COLO668 (cell line): ENCODE measurements around the gene PRMT7.

Experiments
- DNase-seq: peaks from one replicate; lab custom pipeline; 2025; ENCODE audit not compliant: unreplicated experiment; lab: John Stamatoyannopoulos, UW

Gene PRMT7

DNA sequence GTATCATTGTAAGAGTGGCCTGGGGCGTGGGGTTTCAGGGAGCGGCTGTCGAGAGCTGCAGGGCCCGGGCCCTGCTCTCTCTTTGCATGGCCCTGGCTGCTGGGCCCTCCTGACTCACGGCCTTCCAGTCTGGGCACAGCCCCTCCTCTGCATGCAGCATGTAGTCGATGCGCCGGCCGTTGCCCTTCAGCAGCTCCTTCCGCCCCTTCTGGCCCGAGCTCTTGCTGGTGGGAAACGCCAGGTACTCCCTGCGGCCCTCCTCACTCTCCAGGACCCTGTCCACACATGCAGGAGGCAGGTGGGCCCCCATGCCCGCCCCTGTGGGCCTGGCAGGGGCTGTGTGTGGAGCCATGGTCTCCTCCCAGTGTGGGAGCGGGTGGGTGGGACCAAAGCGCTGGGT lies 50.7 kb downstream of the PRMT7 start:
- DNase-seq: no peak

GRCh38 chr16:68362262-68362913 lies 51.6 kb downstream of the PRMT7 start:
- DNase-seq: no peak

DNA sequence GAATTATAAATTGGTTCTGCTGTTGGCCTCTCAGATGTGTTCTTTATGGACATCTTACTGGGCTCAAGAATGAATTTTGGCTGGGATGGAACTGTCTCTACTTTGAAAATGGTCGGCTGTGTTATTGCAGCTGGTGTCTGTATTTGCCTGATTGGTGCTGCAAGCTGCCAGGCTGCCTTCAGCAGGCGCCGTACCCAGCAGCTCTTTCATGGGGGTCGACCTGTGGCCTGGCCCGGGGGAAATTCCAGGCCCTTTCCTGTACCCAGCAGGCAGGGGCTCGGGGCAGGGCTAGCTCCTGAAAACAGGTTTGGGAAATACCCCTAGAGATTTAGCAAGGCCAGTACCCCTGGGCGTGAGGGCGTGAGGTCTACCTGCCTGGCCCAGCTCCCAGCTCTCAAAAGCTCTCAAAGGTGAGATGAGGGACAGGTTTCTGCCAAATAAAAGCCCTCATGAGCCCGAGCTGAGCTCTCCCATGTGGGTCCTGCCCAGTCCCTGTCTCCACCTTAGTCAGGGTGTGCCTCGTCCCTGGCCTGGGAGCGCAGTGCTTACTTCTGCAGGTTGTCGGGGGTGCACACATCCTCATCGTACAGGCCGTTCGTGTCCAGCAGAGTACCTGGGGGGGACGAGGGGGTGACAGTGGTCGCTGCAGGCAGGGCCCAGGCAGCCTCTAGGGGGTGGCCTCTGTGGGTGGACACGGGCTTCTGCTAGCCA lies 52.3 kb downstream of the PRMT7 start:
- DNase-seq: no peak

DNA sequence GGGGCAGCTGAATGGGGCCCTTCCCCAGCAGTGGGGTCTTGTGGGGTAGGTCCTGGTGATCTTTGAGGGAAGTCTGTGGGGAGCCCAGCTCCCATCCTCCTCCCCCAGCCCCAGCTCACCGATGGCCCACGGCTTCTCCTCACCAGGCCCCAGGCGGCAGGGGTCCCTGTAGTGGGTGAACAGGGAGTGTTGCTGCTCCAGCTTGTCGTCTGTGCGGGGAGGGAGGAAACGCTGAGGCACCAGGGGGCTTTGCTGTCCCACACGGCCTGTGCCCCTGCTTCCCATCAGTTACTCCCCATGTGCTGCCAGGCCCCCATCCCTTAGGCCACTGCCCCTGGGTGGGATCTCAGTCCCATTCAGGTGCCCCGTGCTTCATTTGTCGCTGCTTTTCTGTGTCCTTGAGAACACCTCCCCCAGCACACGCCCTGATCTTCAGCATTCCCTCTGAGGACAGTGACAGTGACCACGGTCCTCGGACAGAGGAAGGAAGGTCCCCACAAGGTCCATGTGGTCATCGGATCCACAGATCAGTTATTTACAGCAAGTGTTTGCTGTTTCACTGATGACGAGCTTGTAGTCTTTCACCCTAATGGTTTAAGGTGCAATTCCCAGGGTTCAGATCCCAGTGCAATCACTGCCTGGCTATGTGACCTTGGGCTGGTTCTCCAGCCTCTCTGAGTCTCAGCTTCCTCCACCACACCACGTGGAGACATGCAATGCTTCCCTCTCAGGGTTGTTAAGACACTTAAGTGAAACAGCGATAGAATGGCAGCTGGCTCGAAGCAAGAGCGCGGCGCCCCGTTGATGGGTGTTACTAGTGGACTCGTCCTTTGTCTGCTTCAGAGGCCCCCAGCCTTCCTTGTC lies 53.1 kb downstream of the PRMT7 start:
- DNase-seq: no peak

DNA sequence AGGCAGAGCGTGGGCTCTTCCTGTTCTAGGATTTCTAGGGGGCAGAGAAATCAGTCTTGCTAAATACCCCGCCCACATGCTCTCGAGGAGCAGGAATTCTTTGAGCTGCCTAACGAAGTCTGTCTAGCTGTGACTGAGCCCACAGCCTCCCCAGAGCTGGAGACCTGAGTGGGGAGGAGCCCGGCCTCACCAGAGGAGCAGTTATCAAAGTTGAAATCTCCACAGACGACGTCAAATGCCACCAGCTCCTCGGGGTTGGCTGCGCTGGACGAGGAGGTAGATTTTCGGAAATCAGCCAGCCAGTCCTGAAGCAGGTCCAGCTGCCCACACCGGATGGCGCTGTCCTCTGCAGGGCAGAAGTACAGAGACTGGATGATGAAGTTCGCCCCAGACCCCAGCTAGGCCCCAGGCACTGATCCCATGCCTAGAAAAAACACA lies 53.8 kb downstream of the PRMT7 start:
- no peak for DNase-seq

DNA sequence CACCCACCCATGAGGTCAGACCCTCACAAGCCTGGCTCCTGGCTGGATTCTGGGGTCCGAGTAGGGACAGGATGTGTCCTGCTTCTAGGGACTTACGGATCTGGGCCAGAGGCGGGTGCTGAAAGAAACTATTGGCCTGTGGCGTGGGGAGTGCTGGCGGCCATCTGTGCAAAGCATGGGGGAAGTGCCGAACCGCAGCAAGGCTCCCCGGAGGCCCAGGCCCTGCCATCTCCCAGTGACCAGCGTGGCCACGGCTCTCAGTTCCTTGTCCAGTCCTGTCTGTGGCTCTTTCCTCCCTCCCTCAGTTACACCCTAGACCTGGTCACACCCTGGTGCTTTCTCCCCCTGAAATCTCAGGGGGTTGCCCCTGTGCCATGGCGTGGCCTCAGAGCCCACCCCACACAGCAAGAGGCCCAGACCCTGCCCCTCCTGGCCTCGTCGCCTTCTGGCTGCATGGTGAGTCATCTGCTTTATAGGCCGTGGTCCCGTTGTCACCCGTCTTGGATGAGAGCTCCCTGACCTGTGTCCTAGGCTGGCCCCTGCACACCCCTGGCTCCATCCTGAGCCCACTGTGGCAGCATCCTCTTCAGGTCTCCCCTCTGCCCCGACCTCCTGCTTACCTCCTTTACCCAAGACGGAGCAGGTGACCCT lies 54.5 kb downstream of the PRMT7 start:
- DNase-seq: no peak

GRCh38 chr16:68366062-68366461 lies 55.2 kb downstream of the PRMT7 start:
- DNase-seq: no peak

- DNase-seq: peak; percentile 61
Observed at GRCh38 chr16:68367030-68367429, 56.2 kb downstream of the PRMT7 start.

DNA sequence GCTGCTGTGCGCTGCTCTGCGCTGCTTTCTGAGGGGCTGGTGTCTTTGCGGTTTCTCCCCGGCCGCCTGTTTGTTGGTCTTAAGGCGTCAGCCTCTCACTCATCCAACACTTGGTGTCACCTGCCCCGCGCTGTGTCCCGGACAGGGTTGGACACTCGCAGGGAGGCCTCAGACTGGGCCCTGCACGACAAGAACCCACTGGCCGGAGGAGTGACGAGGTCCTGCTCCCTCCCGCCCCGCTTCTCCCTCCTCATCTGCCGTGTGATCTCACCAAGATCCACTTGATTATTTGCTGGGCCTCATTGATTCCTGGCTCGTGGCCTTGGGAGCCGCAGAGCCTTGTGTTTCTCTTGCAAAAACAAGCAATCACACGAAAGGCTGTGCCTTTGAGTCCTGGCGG lies 56.6 kb downstream of the PRMT7 start:
- DNase-seq: no peak

- no peak for DNase-seq
Observed at GRCh38 chr16:68367891-68368290, 57.1 kb downstream of the PRMT7 start.

GRCh38 chr16:68368301-68368888 lies 57.6 kb downstream of the PRMT7 start:
- DNase-seq: no peak

- no peak for DNase-seq
Observed at GRCh38 chr16:68369168-68369567, 58.3 kb downstream of the PRMT7 start.

- DNase-seq: peak; percentile 14
Observed at GRCh38 chr16:68369697-68370580, 59.1 kb downstream of the PRMT7 start.

DNA sequence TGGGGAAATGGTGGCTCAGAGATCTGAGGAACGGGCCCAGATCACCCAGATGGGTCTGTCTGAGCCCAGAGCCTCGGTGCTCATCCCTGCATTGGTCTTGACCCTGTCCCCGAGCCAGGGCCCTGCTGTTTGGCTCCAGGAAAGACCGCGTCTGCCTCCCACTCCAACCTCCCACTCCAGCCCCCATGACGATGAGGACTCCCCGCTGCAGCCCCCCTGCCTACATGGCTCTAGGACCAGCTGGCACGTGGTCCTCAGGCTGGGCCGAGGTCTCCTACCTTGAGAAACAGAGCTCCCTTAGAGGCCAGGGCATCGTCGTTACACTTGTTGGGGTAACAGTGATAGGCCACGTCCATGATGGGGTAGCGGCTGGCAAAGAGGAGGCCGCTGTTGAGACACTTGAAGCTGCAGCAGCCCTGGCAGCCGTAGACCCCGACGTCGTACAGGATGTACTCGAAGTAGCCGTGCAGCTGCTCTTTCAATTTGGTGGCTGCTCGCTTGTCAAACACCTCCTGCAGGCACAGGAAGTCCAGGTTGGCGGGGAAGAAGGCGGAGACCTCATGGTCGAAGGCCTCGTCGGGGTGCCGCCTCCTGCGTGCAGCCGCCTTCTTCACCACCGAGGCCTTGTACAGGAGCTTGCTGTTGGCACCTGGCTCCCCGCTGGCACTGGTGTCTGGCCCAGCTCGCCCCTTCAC lies 59.9 kb downstream of the PRMT7 start:
- peak; percentile 54 for DNase-seq

- no peak for DNase-seq
Observed at GRCh38 chr16:68371276-68371651, 60.4 kb downstream of the PRMT7 start.

GRCh38 chr16:68371706-68372380 lies 61.0 kb downstream of the PRMT7 start:
- no peak for DNase-seq

GRCh38 chr16:68372381-68372720 lies 61.5 kb downstream of the PRMT7 start:
- DNase-seq: no peak

GRCh38 chr16:68372806-68373205 lies 62.0 kb downstream of the PRMT7 start:
- peak; percentile 67 for DNase-seq
